IPS-11a (cell line): Measurements from ENCODE around the gene RIMOC1.
"Not testable (repeated sequence)": the region's sequence is repeated elsewhere in the genome, so short reads cannot be mapped to it uniquely, and the experiment has no call there.

Experiments
- H3K4me3 ChIP-seq: one replicate; pipeline ENCODE4 v1.5.1; 2013; ENCODE audit warnings: low read depth, low read length, control low read depth

RIMOC1 gene

GRCh38 chr5:41885286-41885685 lies 18.9 kb upstream of the RIMOC1 start:
- no peak overlapping the region for H3K4me3 ChIP-seq

GRCh38 chr5:41891066-41891707 lies 13.0 kb upstream of the RIMOC1 start:
- H3K4me3 ChIP-seq: no peak overlapping the region

GRCh38 chr5:41892031-41892430 lies 12.1 kb upstream of the RIMOC1 start:
- H3K4me3 ChIP-seq: no peak overlapping the region

GRCh38 chr5:41893074-41893851 lies 10.9 kb upstream of the RIMOC1 start:
- no peak overlapping the region for H3K4me3 ChIP-seq

- H3K4me3 ChIP-seq: no peak overlapping the region
These were observed 7.9 kb upstream of the RIMOC1 start for GRCh38 chr5:41896230-41896629.

GRCh38 chr5:41903382-41903891 lies 707 bp upstream of the RIMOC1 start:
- peak overlapping the region; percentile 37 for H3K4me3 ChIP-seq

- no peak overlapping the region for H3K4me3 ChIP-seq
These were observed 2.0 kb downstream of the RIMOC1 start for GRCh38 chr5:41906151-41906550.

GRCh38 chr5:41908374-41909079 lies 4.4 kb downstream of the RIMOC1 start:
- H3K4me3 ChIP-seq: no peak overlapping the region

- no peak overlapping the region for H3K4me3 ChIP-seq
These were observed 14.0 kb downstream of the RIMOC1 start for GRCh38 chr5:41918105-41918504.

- no peak overlapping the region for H3K4me3 ChIP-seq
These were observed 17.0 kb downstream of the RIMOC1 start for GRCh38 chr5:41921166-41921565.

- no peak overlapping the region for H3K4me3 ChIP-seq
These were observed 17.7 kb downstream of the RIMOC1 start for GRCh38 chr5:41921874-41922273.

- H3K4me3 ChIP-seq: peak overlapping the region; percentile 53
These were observed 20.4 kb downstream of the RIMOC1 start for GRCh38 chr5:41924526-41924871.

- H3K4me3 ChIP-seq: peak within 1 kb of the TSS; percentile 53
These were observed 20.9 kb downstream of the RIMOC1 start, which contains the start of gene FBXO4 for GRCh38 chr5:41924872-41925554. Gene FBXO4 (plus strand): TSS chr5:41925281. CDS start chr5:41925310, 29 bp downstream.

- peak overlapping the region; percentile 53 for H3K4me3 ChIP-seq
These were observed 21.4 kb downstream of the RIMOC1 start for GRCh38 chr5:41925555-41925951.

GRCh38 chr5:41927604-41928003 lies 23.5 kb downstream of the RIMOC1 start:
- no peak overlapping the region for H3K4me3 ChIP-seq

- no peak overlapping the region for H3K4me3 ChIP-seq
These were observed 24.9 kb downstream of the RIMOC1 start for GRCh38 chr5:41929035-41929434.

GRCh38 chr5:41932770-41933169 lies 28.6 kb downstream of the RIMOC1 start:
- H3K4me3 ChIP-seq: no peak overlapping the region

GRCh38 chr5:41935544-41935943 lies 31.4 kb downstream of the RIMOC1 start:
- H3K4me3 ChIP-seq: no peak overlapping the region

GRCh38 chr5:41940641-41941040 lies 36.5 kb downstream of the RIMOC1 start:
- no peak overlapping the region for H3K4me3 ChIP-seq

GRCh38 chr5:41945332-41945955 lies 41.3 kb downstream of the RIMOC1 start:
- H3K4me3 ChIP-seq: not testable (repeated sequence)

GRCh38 chr5:41951224-41951623 lies 47.1 kb downstream of the RIMOC1 start:
- no peak overlapping the region for H3K4me3 ChIP-seq
